WTC11 (cell line): Measurements from ENCODE around the gene ADGRL1.

Experiments
- CTCF ChIP-seq: fragments of 200-600 bp; IDR thresholded peaks from 2 replicates; pipeline ENCODE4 v1.8.0; 2022; ENCODE audit warnings: antibody characterized with exemption
- E2F5 ChIP-seq: sonication (generic); formaldehyde crosslinking; IDR thresholded peaks from 2 replicates; pipeline ENCODE4 v1.8.1; 2022; ENCODE audit warnings: mild to moderate bottlenecking, moderate library complexity, missing genetic modification reagents
- ETV6 ChIP-seq: sonication (generic); formaldehyde crosslinking; IDR thresholded peaks from 2 replicates; pipeline ENCODE4 v1.8.1; 2022; ENCODE audit warnings: mild to moderate bottlenecking, missing genetic modification reagents
- FOXJ3 ChIP-seq: sonication (generic); formaldehyde crosslinking; IDR thresholded peaks from 2 replicates; pipeline ENCODE4 v1.9.0; 2021; ENCODE audit warnings: missing genetic modification reagents, mild to moderate bottlenecking, borderline replicate concordance
- HMGXB4 ChIP-seq: sonication (generic); formaldehyde crosslinking; IDR thresholded peaks from 2 replicates; pipeline ENCODE4 v1.8.1; 2023; ENCODE audit warnings: mild to moderate bottlenecking, moderate library complexity, missing genetic modification reagents
- IRF2 ChIP-seq: sonication (generic); formaldehyde crosslinking; IDR thresholded peaks from 2 replicates; pipeline ENCODE4 v1.8.0; 2022; ENCODE audit warnings: low read depth, missing genetic modification reagents, borderline replicate concordance
- NFYB ChIP-seq: sonication (generic); formaldehyde crosslinking; conservative IDR thresholded peaks from 2 replicates; pipeline ENCODE4 v1.8.0; 2022; ENCODE audit warnings: low read depth, missing genetic modification reagents
- NR3C1 ChIP-seq: sonication (generic); formaldehyde crosslinking; conservative IDR thresholded peaks from 2 replicates; pipeline ENCODE4 v1.8.1; 2023; ENCODE audit warnings: low read depth, mild to moderate bottlenecking, missing genetic modification reagents
- SP1 ChIP-seq: sonication (generic); formaldehyde crosslinking; conservative IDR thresholded peaks from 2 replicates; pipeline ENCODE4 v1.8.1; 2022; ENCODE audit warnings: missing genetic modification reagents
- TCF7 ChIP-seq: sonication (generic); formaldehyde crosslinking; IDR thresholded peaks from 2 replicates; pipeline ENCODE4 v1.8.0; 2022; ENCODE audit warnings: mild to moderate bottlenecking, low read depth, missing genetic modification reagents, moderate library complexity
- TEAD1 ChIP-seq: sonication (generic); formaldehyde crosslinking; IDR thresholded peaks from 2 replicates; pipeline ENCODE4 v1.8.0; 2022; ENCODE audit warnings: mild to moderate bottlenecking, missing genetic modification reagents
- USF2 ChIP-seq: sonication (generic); formaldehyde crosslinking; IDR thresholded peaks from 2 replicates; pipeline ENCODE4 v1.8.1; 2023; ENCODE audit warnings: mild to moderate bottlenecking, missing genetic modification reagents, moderate library complexity
- ZNF512 ChIP-seq: sonication (generic); formaldehyde crosslinking; IDR thresholded peaks from 2 replicates; pipeline ENCODE4 v1.8.1; 2022; ENCODE audit warnings: missing genetic modification reagents, borderline replicate concordance

- TF ChIP-seq CTCF: no peak
- TF ChIP-seq TEAD1: no peak
- no peak for TF ChIP-seq E2F5
- TF ChIP-seq NFYB (CRISPR knock-in tag): no peak
- no peak for TF ChIP-seq ETV6 (CRISPR knock-in tag)
- TF ChIP-seq NR3C1 (CRISPR knock-in tag): no peak
- no peak for TF ChIP-seq HMGXB4 (CRISPR knock-in tag)
- no peak for TF ChIP-seq IRF2 (CRISPR knock-in tag)
- no peak for TF ChIP-seq USF2
- TF ChIP-seq ZNF512: no peak
- TF ChIP-seq TCF7 (CRISPR knock-in tag): no peak
- TF ChIP-seq FOXJ3: no peak
- no peak for TF ChIP-seq SP1 (CRISPR knock-in tag)
These were observed 16.6 kb downstream of the ADGRL1 start for GRCh38 chr19:14189415-14189814.
